PC-9 (cell line): ENCODE results near the gene SKAP2.

ENCODE experiments used
- CTCF ChIP-seq: fragments of 200-600 bp; sonication (generic); conservative IDR thresholded peaks from 2 replicates; pipeline ENCODE4 v1.6.1; 2017; ENCODE audit warnings: mixed run types, antibody characterized with exemption, mild to moderate bottlenecking, moderate library complexity
- EZH2 ChIP-seq: fragments of 200-600 bp; sonication (generic); IDR thresholded peaks from 2 replicates; pipeline ENCODE4 v1.8.0; 2017; ENCODE audit warnings: antibody characterized with exemption, low read depth

GRCh38 chr7:26784118-26784517, 80.3 kb downstream of the SKAP2 start:
- no peak for TF ChIP-seq CTCF
- no peak for TF ChIP-seq EZH2
